ENCODE data around the gene KCNQ1. TPM values are rescaled to one million over a fixed set of nuclear protein-coding genes. Genes with fewer than 3 reads are reported as not detected.

KCNQ1 gene
- total and polyA plus RNA-seq, 2 of the 13 experiments (the other 11 are each of a cell fraction or from before 2014, with no cell fraction given) = 0.02 to 0.08 TPM

GRCh38 chr11:2661173-2662023, 216.6 kb downstream of the KCNQ1 start (continued):
- TF ChIP-seq GMEB1 (CRISPR knock-in tag; IDR thresholded peaks at IDR 0.05; ENCODE audit: borderline replicate concordance) (no peak), TRIM22 (IDR thresholded peaks at IDR 0.05) (no peak)

GRCh38 chr11:2662024-2662312, 217.2 kb downstream of the KCNQ1 start:
- peak; percentile 3; the same call in 2 of the 3 replicates for ATAC-seq
- no peak for DNase-seq (ENCODE audit: low spot score)
- no peak overlapping the region for H3K4me2 ChIP-seq (ENCODE audit: low read depth, low read length)
- H3K4me3 ChIP-seq (replicated peaks in 1 of 3; ENCODE audit: insufficient read depth in 1 of 3, low read depth in 2 of 3, low read length in 3 of 3) = no peak overlapping the region
- no peak overlapping the region for H3K9ac ChIP-seq (ENCODE audit: insufficient read depth, low read depth, low read length)
- TF ChIP-seq MAZ (IDR thresholded peaks at IDR 0.05; ENCODE audit: borderline replicate concordance, low read depth, low read length) (no peak), MAZ (CRISPR knock-in tag; IDR thresholded peaks at IDR 0.05; ENCODE audit: low read depth) (0 out of 2 replicates have a peak, but pooled peaks have one; percentile 2), RBM22 (optimal IDR thresholded peaks at IDR 0.05; ENCODE audit: low read length) (peak; percentile 76), POLR2AphosphoS5 (IDR thresholded peaks at IDR 0.05; ENCODE audit: low read depth, low read length) (peak; percentile 22; the same call in 1 of the 2 replicates), AGO1 (IDR thresholded peaks at IDR 0.05; ENCODE audit: low read depth, low read length, poor library complexity, severe bottlenecking) (peak; percentile 72), SNRNP70 (IDR thresholded peaks at IDR 0.05; ENCODE audit: low read depth, low read length) (no peak), AKAP8 (CRISPR knock-in tag; IDR thresholded peaks at IDR 0.05) (0 out of 2 replicates have a peak, but pooled peaks have one; percentile 1), ZNF326 (CRISPR knock-in tag; IDR thresholded peaks at IDR 0.05; ENCODE audit: borderline replicate concordance) (0 out of 2 replicates have a peak, but pooled peaks have one; percentile 39), AGO2 (optimal IDR thresholded peaks at IDR 0.05; ENCODE audit: low read depth, low read length) (peak; percentile 92)
- TF ChIP-seq, protein P1, sequence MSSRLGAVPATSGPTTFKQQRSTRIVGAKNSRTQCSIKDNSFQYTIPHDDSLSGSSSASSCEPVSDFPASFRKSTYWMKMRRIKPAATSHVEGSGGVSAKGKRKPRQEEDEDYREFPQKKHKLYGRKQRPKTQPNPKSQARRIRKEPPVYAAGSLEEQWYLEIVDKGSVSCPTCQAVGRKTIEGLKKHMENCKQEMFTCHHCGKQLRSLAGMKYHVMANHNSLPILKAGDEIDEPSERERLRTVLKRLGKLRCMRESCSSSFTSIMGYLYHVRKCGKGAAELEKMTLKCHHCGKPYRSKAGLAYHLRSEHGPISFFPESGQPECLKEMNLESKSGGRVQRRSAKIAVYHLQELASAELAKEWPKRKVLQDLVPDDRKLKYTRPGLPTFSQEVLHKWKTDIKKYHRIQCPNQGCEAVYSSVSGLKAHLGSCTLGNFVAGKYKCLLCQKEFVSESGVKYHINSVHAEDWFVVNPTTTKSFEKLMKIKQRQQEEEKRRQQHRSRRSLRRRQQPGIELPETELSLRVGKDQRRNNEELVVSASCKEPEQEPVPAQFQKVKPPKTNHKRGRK (CRISPR knock-in tag; IDR thresholded peaks at IDR 0.05) = no peak
- CTCF ChIA-PET (ENCODE audit: low intra/inter-chr PET ratio, low total read pairs) = no interaction called here
- peaks cover 14 to 47% of the 10 kb centered on the region in 2 experiments for H3K36me3 ChIP-seq (replicated peaks in 1 of 2; ENCODE audit: control insufficient read depth in 1 of 2, insufficient read depth in 2 of 2, low read length in 2 of 2)
- POLR2A ChIA-PET = interaction anchor here (1.3 kb wide), 1 partner anchor 33 kb away, joined by 3 read pairs; no protein-coding TSS in a partner anchor
- H3K27ac ChIP-seq (ENCODE audit: extremely low read length, insufficient read depth, low read length) = no peak overlapping the region
- peaks cover 55% of the 10 kb centered on the region for H3K4me1 ChIP-seq (ENCODE audit: insufficient read depth, low read length)
- intact Hi-C loops (cut with micrococcal nuclease; ENCODE audit: unreplicated experiment) (no loop called here), in situ Hi-C loops (cut with HindIII; ENCODE audit: extremely low pct_ligation_motif_present, low pct_unique_long_range_greater_than_20kb) (loop anchor here (10.0 kb wide), 1 partner anchor 127 kb away; no protein-coding TSS in a partner anchor)
- BruUV-seq (replicated peaks) = no TSS peak
- H2AFZ ChIP-seq (ENCODE audit: low read length) = no peak overlapping the region
- H3K27me3 ChIP-seq (ENCODE audit: control insufficient read depth in 1 of 2, insufficient read depth in 2 of 2, low read length in 2 of 2) = no peaks in the 10 kb centered on the region
- peaks cover 23% of the 10 kb centered on the region for H3K79me2 ChIP-seq (ENCODE audit: insufficient read depth, low read length)
- peaks cover 4% of the 10 kb centered on the region; the same call in 1 of the 2 replicates for H3K9me3 ChIP-seq (ENCODE audit: low read length)
- 100% methylated on average over 2 of the region's 5 CpGs for WGBS (ENCODE audit: low lambda C conversion rate)
- no peak for FAIRE-seq
- H4K20me1 ChIP-seq (ENCODE audit: insufficient read depth, low read length) = peaks cover 83% of the 10 kb centered on the region

All from HepG2 (cell line).